K562 (cell line): Measurements from ENCODE around the gene CCDC50. TPM values are rescaled to one million over a fixed set of nuclear protein-coding genes. Genes with fewer than 3 reads are reported as not detected.

Experiments
- ARHGAP35 ChIP-seq: fragments of 450-650 bp; IDR thresholded peaks from 2 replicates; pipeline ENCODE4 v1.6.1; 2018; ENCODE audit not compliant: partially characterized antibody
- ASH1L ChIP-seq: fragments of 450-650 bp; IDR thresholded peaks from 2 replicates; pipeline ENCODE4 v1.6.1; 2018; ENCODE audit warnings: borderline replicate concordance, mild to moderate bottlenecking, low read depth; ENCODE audit not compliant: partially characterized antibody
- CEBPG ChIP-seq, 3 experiments: fragments of 200-800 bp in 1 of 3; sonication (Bioruptor generic) in 1 of 3; sonication (generic) in 1 of 3; formaldehyde crosslinking in 1 of 3; IDR thresholded peaks in 2 of 3; conservative IDR thresholded peaks in 1 of 3; 2 replicates each; pipeline versions ENCODE4 v1.6.1 to v1.8.0; 2016 to 2022; ENCODE audit warnings: missing compliant biosample characterization in 2 of 3, missing genetic modification characterization in 2 of 3, mild to moderate bottlenecking in 1 of 3, missing genetic modification reagents in 1 of 3
- CREB3L1 ChIP-seq: fragments of 450-650 bp; IDR thresholded peaks from 2 replicates; pipeline ENCODE4 v1.6.1; 2014; ENCODE audit warnings: low read depth, mild to moderate bottlenecking, moderate library complexity, borderline replicate concordance
- CXXC5 ChIP-seq: fragments of 250-450 bp; sonication (Bioruptor Pico); IDR thresholded peaks from 2 replicates; pipeline ENCODE4 v1.8.0; 2022; ENCODE audit warnings: inconsistent platforms, mild to moderate bottlenecking, moderate library complexity
- HNRNPH1 ChIP-seq: fragments of 200-400 bp; formaldehyde crosslinking; optimal IDR thresholded peaks from 2 replicates; pipeline ENCODE3; 2017; ENCODE audit warnings: low read depth, mild to moderate bottlenecking, low read length, moderate library complexity
- HNRNPUL1 ChIP-seq: fragments of 200-400 bp; formaldehyde crosslinking; IDR thresholded peaks from 2 replicates; pipeline ENCODE4 v1.6.1; 2017; ENCODE audit warnings: low read length
- KDM5B ChIP-seq: fragments of 200-600 bp; sonication (generic); IDR thresholded peaks from 2 replicates; pipeline ENCODE4 v1.6.1; 2012; ENCODE audit warnings: low read depth, mild to moderate bottlenecking, moderate library complexity, low read length, control low read depth, inconsistent platforms; ENCODE audit not compliant: insufficient replicate concordance
- KHSRP ChIP-seq: fragments of 450-650 bp; IDR thresholded peaks from 2 replicates; pipeline ENCODE4 v1.6.1; 2017
- MAFK ChIP-seq: IDR thresholded peaks from 2 replicates; pipeline ENCODE4 v1.6.1; 2011; ENCODE audit warnings: low read length, improper control_type of control experiment
- MNT ChIP-seq, 2 experiments: fragments of 450-650 bp; conservative IDR thresholded peaks; 2 replicates each; pipeline ENCODE4 v1.6.1; 2017; ENCODE audit warnings: mild to moderate bottlenecking in 2 of 2, moderate library complexity in 2 of 2
- NFIC ChIP-seq: fragments of 450-650 bp; IDR thresholded peaks from 2 replicates; pipeline ENCODE4 v1.6.1; 2017; ENCODE audit warnings: mild to moderate bottlenecking, inconsistent platforms
- PML ChIP-seq: IDR thresholded peaks from 2 replicates; pipeline ENCODE4 v1.6.1; 2012; ENCODE audit warnings: low read length, inconsistent platforms
- POLR2AphosphoS5 ChIP-seq: IDR thresholded peaks from 2 replicates; pipeline ENCODE4 v1.6.1; 2011; ENCODE audit warnings: mild to moderate bottlenecking, low read depth, low read length, moderate library complexity; ENCODE audit not compliant: control insufficient read depth, insufficient read depth
- POLR2B ChIP-seq: fragments of 450-650 bp; IDR thresholded peaks from 2 replicates; pipeline ENCODE4 v1.6.1; 2018; ENCODE audit warnings: low read depth; ENCODE audit not compliant: partially characterized antibody
- POLR2G ChIP-seq: fragments of 200-400 bp; formaldehyde crosslinking; IDR thresholded peaks from 2 replicates; pipeline ENCODE4 v1.6.1; 2017; ENCODE audit warnings: low read depth, mild to moderate bottlenecking, antibody characterized with exemption, low read length, moderate library complexity
- SMAD1 ChIP-seq: fragments of 150-350 bp; IDR thresholded peaks from 2 replicates; pipeline ENCODE4 v1.6.1; 2014; ENCODE audit warnings: low read length, low read depth; ENCODE audit not compliant: partially characterized antibody
- TAF9B ChIP-seq: fragments of 450-650 bp; IDR thresholded peaks from 2 replicates; pipeline ENCODE4 v1.6.1; 2018; ENCODE audit warnings: mild to moderate bottlenecking; ENCODE audit not compliant: partially characterized antibody
- ZNF143 ChIP-seq: sonication (generic); formaldehyde crosslinking; IDR thresholded peaks from 2 replicates; pipeline ENCODE4 v1.9.0; 2022; ENCODE audit warnings: mild to moderate bottlenecking, missing genetic modification reagents
- ZSCAN32 ChIP-seq: fragments of 450-650 bp; formaldehyde crosslinking; IDR thresholded peaks from 2 replicates; pipeline ENCODE4 v1.4.0; 2020; ENCODE audit warnings: mild to moderate bottlenecking, moderate library complexity
- polyA plus RNA-seq, 8 experiments: library from polyadenylated mRNA; depleted of rRNA in 4 of 8; stranded (reverse) in 5 of 8; unstranded in 3 of 8; fragments of >200 nt; fragmentation: Nextera tagmentation in 2 of 8; fragmentation: Illumina TruSeq in 1 of 8; extraction: Ambion mirVana in 2 of 8; extraction: Trizol in 1 of 8; gene quantifications; 2 replicates each; pipeline versions ENCODE4 v1.2.1 to v1.2.3, GENCODE V29; 2011 to 2014; ENCODE audit warnings: inconsistent platforms in 1 of 8, missing spikeins in 1 of 8
- total RNA-seq, 7 experiments: library from RNA; depleted of rRNA in 6 of 7; stranded (reverse); fragments of >200 nt in 6 of 7; fragmentation: Illumina TruSeq in 2 of 7; extraction: Trizol in 2 of 7; gene quantifications; 2 replicates each; pipeline versions ENCODE4 v1.2.1 to v1.2.3, GENCODE V29; 2011 to 2021; ENCODE audit warnings: low replicate concordance in 1 of 7

CCDC50 gene
- total and polyA plus RNA-seq, 9 of the 15 experiments (the other 6 are each of a cell fraction or from before 2014, with no cell fraction given): 8.4 to 63.4 (median 40.4) TPM

- no peak for TF ChIP-seq ASH1L
- TF ChIP-seq POLR2AphosphoS5: peak; percentile 89
- no peak for TF ChIP-seq MAFK
- TF ChIP-seq POLR2G: peak; percentile 56
- TF ChIP-seq PML: peak; percentile 83
- TF ChIP-seq KDM5B: peak; percentile 95
- peak; percentile 85 for TF ChIP-seq POLR2B
- peak; percentile 56 for TF ChIP-seq SMAD1
- no peak for TF ChIP-seq CEBPG (CRISPR knock-in tag; IDR thresholded peaks at IDR 0.05)
- TF ChIP-seq CEBPG (tag; conservative IDR thresholded peaks at IDR 0.05 in 1 of 2, IDR thresholded peaks at IDR 0.05 in 1 of 2): 0 out of 4 replicates have a peak, but pooled peaks of 1 of the 2 experiments have one; percentile 25
- peak; percentile 77; the same call in 1 of the 2 replicates for TF ChIP-seq CREB3L1
- no peak for TF ChIP-seq HNRNPH1
- TF ChIP-seq ZSCAN32 (CRISPR knock-in tag): no peak
- TF ChIP-seq KHSRP: no peak
- TF ChIP-seq CXXC5 (CRISPR knock-in tag): 0 out of 2 replicates have a peak, but pooled peaks have one; percentile 18
- no peak for TF ChIP-seq HNRNPUL1
- TF ChIP-seq ARHGAP35: peak; percentile 88
- TF ChIP-seq MNT (conservative IDR thresholded peaks at IDR 0.05): peak; percentile 52 to 72; a peak in 3 of 4 replicates
- TF ChIP-seq TAF9B: peak; percentile 90
- TF ChIP-seq ZNF143: no peak
- TF ChIP-seq NFIC: 0 out of 2 replicates have a peak, but pooled peaks have one; percentile 8
Observed at GRCh38 chr3:191425322-191425734, 96.1 kb downstream of the CCDC50 start (continued).
